Ishikawa (cell line): ENCODE data around the gene ABCD3.

Experiments
- CREB1 ChIP-seq: IDR thresholded peaks from 2 replicates; pipeline ENCODE4 v1.6.1; 2012; ENCODE audit warnings: low read depth
- EGR1 ChIP-seq: IDR thresholded peaks from 2 replicates; pipeline ENCODE4 v1.6.1; 2012
- MAX ChIP-seq: IDR thresholded peaks from 2 replicates; pipeline ENCODE4 v1.6.1; 2012
- TCF12 ChIP-seq: IDR thresholded peaks from 2 replicates; pipeline ENCODE4 v1.6.1; 2012; ENCODE audit warnings: low read depth
- TEAD4 ChIP-seq: IDR thresholded peaks from 2 replicates; pipeline ENCODE4 v1.6.1; 2012
- USF1 ChIP-seq: IDR thresholded peaks from 2 replicates; pipeline ENCODE4 v1.6.1; 2012

The ABCD3 gene

DNA sequence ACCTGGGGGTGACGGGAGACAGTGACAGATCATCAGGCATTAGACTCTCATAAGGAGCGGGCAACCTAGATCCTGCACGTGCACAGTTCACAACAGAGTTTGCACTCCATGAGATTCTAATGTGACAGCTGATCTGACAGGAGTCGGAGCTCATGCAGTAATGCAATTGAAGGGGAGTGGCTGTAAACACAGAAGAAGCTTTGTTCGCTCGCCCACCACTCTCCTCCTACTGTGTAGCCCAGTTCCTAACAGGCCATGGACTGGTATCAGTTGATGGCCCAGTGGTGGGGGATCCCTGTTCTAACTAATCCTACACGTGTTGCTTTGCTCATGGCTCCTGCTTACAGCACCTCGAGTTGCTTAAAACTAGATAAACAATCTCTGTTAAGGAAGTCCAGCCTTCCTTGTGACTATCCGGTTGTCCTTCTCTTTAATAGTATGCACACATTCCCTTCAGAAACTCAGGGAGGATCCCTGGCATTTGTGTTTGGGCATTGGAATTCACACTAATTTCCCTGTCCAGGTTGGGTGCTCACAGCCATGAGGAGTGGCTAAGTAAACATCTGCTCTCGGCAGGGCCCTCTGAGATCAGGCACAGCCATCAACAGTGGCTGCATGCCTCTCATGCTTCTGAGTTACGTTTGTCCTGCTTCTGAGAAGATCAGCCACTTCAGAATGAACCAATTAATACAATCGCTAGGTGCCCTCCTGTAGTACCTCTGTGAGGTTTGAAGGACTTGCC lies 144.5 kb downstream of the ABCD3 start:
- TF ChIP-seq TEAD4 (peak; percentile 69), CREB1 (no peak), MAX (peak; percentile 47; the same call in 1 of the 2 replicates)

DNA sequence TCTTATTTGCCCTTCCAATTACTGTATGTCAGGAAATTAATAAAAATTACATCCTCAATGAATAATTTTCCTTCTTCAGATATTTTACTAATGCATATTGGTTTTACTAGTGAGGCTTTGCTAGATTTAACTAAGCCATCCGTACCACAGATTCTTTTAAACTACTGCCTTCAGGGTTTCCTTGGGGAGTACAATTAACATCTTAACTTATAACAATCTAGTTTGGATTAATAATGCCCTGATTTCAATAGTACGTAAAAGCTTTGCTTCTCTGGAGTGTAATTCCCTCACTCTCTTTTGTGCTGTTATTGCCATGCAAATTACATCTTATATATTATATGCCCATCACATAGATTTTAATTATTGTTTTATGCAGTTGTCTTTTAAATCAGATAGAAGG lies 147.7 kb downstream of the ABCD3 start:
- no peak for TF ChIP-seq USF1
- no peak for TF ChIP-seq EGR1
- TF ChIP-seq CREB1, result no peak
- no peak for TF ChIP-seq TCF12
